Rectal smooth muscle tissue (tissue), 1 donor: ENCODE results near the gene BBX.

Source experiments
- H3K27ac ChIP-seq: one replicate; pipeline ENCODE4 v1.7.0; 2013; ENCODE audit warnings: low read depth, low read length, inconsistent platforms
- H3K27me3 ChIP-seq: one replicate; pipeline ENCODE4 v1.7.0; 2013; ENCODE audit warnings: low read length; ENCODE audit not compliant: control insufficient read depth, insufficient read depth
- H3K36me3 ChIP-seq: one replicate; pipeline ENCODE4 v1.7.0; 2013; ENCODE audit warnings: low read length; ENCODE audit not compliant: control insufficient read depth, insufficient read depth
- H3K4me1 ChIP-seq: one replicate; pipeline ENCODE4 v1.7.0; 2013; ENCODE audit warnings: low read length; ENCODE audit not compliant: control insufficient read depth, insufficient read depth
- H3K4me3 ChIP-seq: one replicate; pipeline ENCODE4 v1.7.0; 2013; ENCODE audit warnings: low read length
- H3K9ac ChIP-seq: one replicate; pipeline ENCODE4 v1.7.0; 2013; ENCODE audit warnings: low read length

The BBX gene

GRCh38 chr3:107855710-107856109 lies 332.9 kb downstream of the BBX start:
- Histone ChIP-seq H3K27ac (no peak overlapping the region), H3K27me3 (no peaks in the 10 kb centered on the region), H3K9ac (no peak overlapping the region), H3K4me1 (no peaks in the 10 kb centered on the region), H3K4me3 (no peak overlapping the region), H3K36me3 (no peaks in the 10 kb centered on the region)

- Histone ChIP-seq H3K27me3 (no peaks in the 10 kb centered on the region), H3K4me3 (no peak overlapping the region), H3K36me3 (no peaks in the 10 kb centered on the region), H3K27ac (no peak overlapping the region), H3K9ac (no peak overlapping the region), H3K4me1 (no peaks in the 10 kb centered on the region)
These were observed 335.1 kb downstream of the BBX start for GRCh38 chr3:107857854-107858253.

- Histone ChIP-seq H3K4me1 (no peaks in the 10 kb centered on the region), H3K9ac (no peak overlapping the region), H3K27ac (no peak overlapping the region), H3K27me3 (no peaks in the 10 kb centered on the region), H3K4me3 (no peak overlapping the region), H3K36me3 (no peaks in the 10 kb centered on the region)
These were observed 336.1 kb downstream of the BBX start for GRCh38 chr3:107858876-107859275.
